Panc1 (cell line): ENCODE measurements around the gene HTR1E.

Experiments used
- CTCF ChIP-seq: fragments of 450-650 bp; IDR thresholded peaks from 2 replicates; pipeline ENCODE4 v1.5.1; 2017; ENCODE audit warnings: mild to moderate bottlenecking
- POLR2AphosphoS5 ChIP-seq: IDR thresholded peaks from 2 replicates; pipeline ENCODE4 v1.6.1; 2012; ENCODE audit warnings: mild to moderate bottlenecking, low read depth, low read length, moderate library complexity
- REST ChIP-seq, 2 experiments: IDR thresholded peaks; 2 replicates each; pipeline ENCODE4 v1.6.1; 2011 to 2012; ENCODE audit warnings: low read depth in 2 of 2, control low read depth in 1 of 2, low read length in 1 of 2, mild to moderate bottlenecking in 1 of 2, moderate library complexity in 1 of 2; ENCODE audit not compliant: insufficient read depth in 1 of 2
- TCF7L2 ChIP-seq: IDR thresholded peaks from 2 replicates; pipeline ENCODE4 v1.6.1; 2011; ENCODE audit warnings: mild to moderate bottlenecking, low read depth, low read length, inconsistent platforms

- TF ChIP-seq CTCF: no peak
- TF ChIP-seq REST (IDR thresholded peaks at IDR 0.05; ENCODE audit: insufficient read depth in 1 of 2, low read depth in 2 of 2, low read length in 1 of 2): no peak
- no peak for TF ChIP-seq POLR2AphosphoS5
- no peak for TF ChIP-seq TCF7L2
Measured at GRCh38 chr6:86942769-86943516, 5.6 kb downstream of the HTR1E start.
